GM19239 (cell line): ENCODE results near the gene DLG2.

Experiments
- DNase-seq: peaks from one replicate; pipeline ENCODE4 v3.0.0; 2011; ENCODE audit warnings: low spot score; ENCODE audit not compliant: insufficient read length
- FAIRE-seq: peaks from 2 replicates; lab custom pipeline; 2011; peaks lifted over from hg19 to GRCh38; lab: Jason Lieb, UNC

DLG2 gene

GRCh38 chr11:83713708-83714107 is 1913.4 kb downstream of the DLG2 start:
- DNase-seq (no peak), FAIRE-seq (no peak)

GRCh38 chr11:83711106-83711527 is 1916.0 kb downstream of the DLG2 start:
- no peak for DNase-seq
- FAIRE-seq, result no peak

GRCh38 chr11:83709434-83709833 is 1917.7 kb downstream of the DLG2 start:
- DNase-seq (no peak), FAIRE-seq (no peak)

- DNase-seq, result no peak
- FAIRE-seq, result no peak
Observed at GRCh38 chr11:83706566-83706965, 1920.6 kb downstream of the DLG2 start.

GRCh38 chr11:83702796-83703195 is 1924.3 kb downstream of the DLG2 start:
- FAIRE-seq, result no peak

GRCh38 chr11:83697518-83697917 is 1929.6 kb downstream of the DLG2 start:
- FAIRE-seq (no peak), DNase-seq (no peak)

More at GRCh38 chr11:83702796-83703195, 1924.3 kb downstream of the DLG2 start:
- DNase-seq, result no peak

- DNase-seq (no peak), FAIRE-seq (no peak)
Observed at GRCh38 chr11:83695046-83695445, 1932.1 kb downstream of the DLG2 start.

GRCh38 chr11:83694191-83694910 is 1932.8 kb downstream of the DLG2 start:
- no peak for DNase-seq
- FAIRE-seq, result no peak

GRCh38 chr11:83693306-83693992 is 1933.7 kb downstream of the DLG2 start:
- no peak for DNase-seq
- no peak for FAIRE-seq

- DNase-seq (no peak), FAIRE-seq (no peak)
Observed at GRCh38 chr11:83692675-83693074, 1934.5 kb downstream of the DLG2 start.

- DNase-seq (no peak), FAIRE-seq (no peak)
Observed at GRCh38 chr11:83691451-83691950, 1935.6 kb downstream of the DLG2 start.

- DNase-seq (no peak), FAIRE-seq (no peak)
Observed at GRCh38 chr11:83689144-83689780, 1937.9 kb downstream of the DLG2 start.

GRCh38 chr11:83687787-83688186 is 1939.4 kb downstream of the DLG2 start:
- DNase-seq, result no peak
- no peak for FAIRE-seq

- DNase-seq, result no peak
- FAIRE-seq, result no peak
Observed at GRCh38 chr11:83685730-83686129, 1941.4 kb downstream of the DLG2 start.

- DNase-seq (no peak), FAIRE-seq (no peak)
Observed at GRCh38 chr11:83684071-83684470, 1943.1 kb downstream of the DLG2 start.

GRCh38 chr11:83682611-83682973 is 1944.6 kb downstream of the DLG2 start:
- DNase-seq, result no peak
- peak; percentile 33 for FAIRE-seq

- FAIRE-seq, result no peak
- no peak for DNase-seq
Observed at GRCh38 chr11:83681906-83682610, 1945.1 kb downstream of the DLG2 start.

- DNase-seq (no peak), FAIRE-seq (peak; percentile 21)
Observed at GRCh38 chr11:83681031-83681781, 1945.9 kb downstream of the DLG2 start.

- DNase-seq (no peak), FAIRE-seq (no peak)
Observed at GRCh38 chr11:83680321-83680720, 1946.8 kb downstream of the DLG2 start.
